GM19467 (cell line): ENCODE data around the gene EIF2S3.

Experiments
- ATAC-seq: cut with Tn5 transposase; IDR thresholded peaks from one replicate; pipeline ENCODE4 v1.9.1; 2021; ENCODE audit warnings: mild to moderate bottlenecking, moderate library complexity; ENCODE audit not compliant: unreplicated experiment

EIF2S3 gene

DNA sequence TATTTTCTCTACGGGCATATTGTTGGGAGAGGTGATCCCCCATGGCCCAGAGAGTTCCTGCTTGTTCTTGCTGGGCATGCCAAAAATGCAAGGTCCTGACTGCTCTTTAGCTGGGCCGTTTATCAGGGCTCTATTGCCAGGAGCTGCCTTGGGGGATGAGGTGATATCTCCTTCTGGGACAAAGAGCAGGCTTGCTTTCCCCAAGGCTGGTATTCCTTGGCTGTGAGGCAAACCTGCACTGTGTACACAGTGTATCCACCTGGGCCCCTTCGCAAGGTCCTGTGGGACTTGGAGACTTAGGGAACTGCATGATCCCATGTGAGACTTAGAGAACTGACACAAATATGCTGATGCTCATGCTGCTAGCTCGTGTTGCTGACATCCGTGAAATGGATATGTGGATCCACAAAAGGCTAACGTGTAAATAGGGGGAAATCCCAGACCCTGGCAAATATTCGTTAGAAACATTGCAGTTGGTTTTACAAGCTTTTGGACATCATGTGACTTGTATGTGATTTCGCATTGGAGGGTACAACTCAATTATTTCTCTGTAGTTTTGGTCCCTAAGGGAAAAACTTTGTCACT lies 70.4 kb downstream of the EIF2S3 start:
- no peak for ATAC-seq
